ENCODE data around the gene RNF38. TPM values are rescaled to one million over a fixed set of nuclear protein-coding genes. Genes with fewer than 3 reads are reported as not detected.
A peak's percentile ranks its signal among the peaks of the same experiment; 100 is the strongest.

The RNF38 gene
- total and polyA plus RNA-seq, 2 experiments from 2014 or later: 13.7 to 61.9 TPM

DNA sequence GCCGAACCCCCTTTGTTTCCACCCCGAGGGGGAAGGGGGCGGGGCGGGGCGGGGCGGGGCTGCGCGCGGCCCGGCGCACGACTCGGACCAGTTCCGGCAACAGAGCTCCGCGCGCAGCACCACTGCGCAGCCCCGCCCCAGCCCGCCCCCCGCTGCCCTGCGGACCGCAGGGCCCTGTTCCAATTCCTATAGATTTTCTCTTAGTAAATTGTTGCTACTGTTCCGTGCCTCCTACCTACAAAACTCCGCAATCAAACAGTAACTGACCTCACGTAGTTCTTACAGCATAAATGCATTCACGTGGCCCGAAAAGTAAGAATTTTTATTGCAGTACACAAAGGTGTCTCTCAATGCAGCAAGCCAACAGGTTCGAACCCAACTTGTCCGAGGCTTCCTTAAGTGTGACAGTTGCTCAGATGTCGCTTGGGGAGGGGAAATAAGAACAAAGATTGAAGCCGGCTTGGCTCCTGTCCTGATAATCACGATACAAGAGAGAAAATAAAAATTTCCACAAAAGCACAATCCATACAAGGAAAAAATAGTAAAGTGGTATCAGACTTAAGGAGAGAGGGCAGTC lies 1.2 kb upstream of the RNF38 start (continued):
- TF ChIP-seq, protein P1, sequence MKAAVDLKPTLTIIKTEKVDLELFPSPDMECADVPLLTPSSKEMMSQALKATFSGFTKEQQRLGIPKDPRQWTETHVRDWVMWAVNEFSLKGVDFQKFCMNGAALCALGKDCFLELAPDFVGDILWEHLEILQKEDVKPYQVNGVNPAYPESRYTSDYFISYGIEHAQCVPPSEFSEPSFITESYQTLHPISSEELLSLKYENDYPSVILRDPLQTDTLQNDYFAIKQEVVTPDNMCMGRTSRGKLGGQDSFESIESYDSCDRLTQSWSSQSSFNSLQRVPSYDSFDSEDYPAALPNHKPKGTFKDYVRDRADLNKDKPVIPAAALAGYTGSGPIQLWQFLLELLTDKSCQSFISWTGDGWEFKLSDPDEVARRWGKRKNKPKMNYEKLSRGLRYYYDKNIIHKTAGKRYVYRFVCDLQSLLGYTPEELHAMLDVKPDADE (IDR thresholded peaks at IDR 0.05): no peak
- TF ChIP-seq STAT1 (IDR thresholded peaks at IDR 0.05; ENCODE audit: unreplicated experiment): no peak

DNA sequence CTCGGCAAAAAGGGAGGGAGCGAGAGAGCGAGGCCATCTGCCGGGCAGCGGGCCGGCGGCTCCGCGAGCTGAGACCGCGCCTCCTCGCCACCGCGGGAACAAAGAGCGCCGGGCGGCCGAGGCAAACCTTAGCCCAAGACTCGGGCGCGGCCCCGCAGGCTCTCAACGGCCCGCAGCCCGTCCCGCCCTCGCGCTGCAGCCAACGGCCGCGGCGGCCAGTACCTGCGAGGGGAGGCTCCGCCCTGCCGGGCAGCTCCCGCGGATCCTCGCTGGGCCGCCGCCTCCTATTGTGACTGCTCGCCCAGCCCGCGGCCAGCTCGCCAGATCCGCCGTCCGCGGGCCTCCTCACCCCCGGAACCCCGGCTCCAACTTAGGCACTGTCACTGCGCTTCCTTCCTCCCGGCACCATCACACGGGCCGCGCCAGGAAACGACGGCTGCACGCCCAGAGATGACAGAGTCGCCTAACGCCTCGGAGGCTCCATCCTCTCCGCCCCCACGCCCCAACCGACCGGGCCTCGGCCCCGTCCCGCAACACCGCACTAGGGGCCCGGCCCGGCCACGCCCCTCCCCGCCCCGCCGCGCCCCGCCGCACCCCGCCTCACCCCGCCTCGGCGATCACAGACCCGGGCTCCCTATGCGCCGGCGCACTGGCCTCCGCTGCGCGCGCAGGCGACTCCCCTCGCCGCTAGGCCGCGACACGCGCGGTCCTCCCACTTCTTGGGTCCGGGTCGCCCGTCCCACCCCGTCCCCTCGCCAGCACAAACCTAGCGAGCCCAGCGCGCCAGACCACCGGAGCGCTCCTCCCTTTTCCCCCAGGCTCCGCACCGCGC lies 479 bp upstream of the RNF38 start:
- H3K4me1 ChIP-seq (ENCODE audit: insufficient read depth): peaks cover 31% of the 10 kb centered on the region
- no peak overlapping the region for H2AFZ ChIP-seq

DNA sequence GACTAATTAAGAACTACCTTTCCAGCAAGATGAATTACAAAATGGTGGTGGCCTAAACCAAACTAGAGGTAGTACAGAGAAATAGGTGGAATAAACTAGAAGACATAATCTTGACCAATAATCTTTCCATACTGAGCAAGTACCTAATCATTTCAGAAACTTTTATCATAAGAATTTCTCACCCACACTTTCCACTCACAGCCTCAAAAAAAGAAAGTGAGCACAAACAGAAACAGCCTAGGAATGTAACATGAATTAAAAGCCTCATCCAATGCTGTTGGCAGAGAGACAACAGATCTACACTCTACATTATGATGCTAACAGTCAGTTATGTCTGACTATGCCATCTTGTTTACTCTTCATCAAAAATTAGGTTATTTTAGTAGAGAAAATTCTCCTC lies 1.3 kb downstream of the RNF38 start:
- H3K4me1 ChIP-seq (ENCODE audit: insufficient read depth): peaks cover 35% of the 10 kb centered on the region
- H3K36me3 Mint-ChIP-seq (ENCODE audit: low read depth): peaks cover 7% of the 10 kb centered on the region; the same call in 2 of the 3 replicates
- peaks cover 10% of the 10 kb centered on the region; the same call in 1 of the 2 replicates for H3F3A ChIP-seq (replicated peaks; ENCODE audit: low read depth)
- H3K4me3 ChIP-seq: peak overlapping the region; percentile 70
- H3K27me3 Mint-ChIP-seq (ENCODE audit: insufficient read depth, low read depth, poor library complexity): peaks cover 15% of the 10 kb centered on the region
- H3K27ac Mint-ChIP-seq: no peak overlapping the region; the same call in 1 of the 2 replicates
- H3K36me3 ChIP-seq (ENCODE audit: insufficient read depth): no peaks in the 10 kb centered on the region
- no peaks in the 10 kb centered on the region for H3K27me3 ChIP-seq (ENCODE audit: insufficient read depth)
- H3K9me2 ChIP-seq (ENCODE audit: insufficient read depth): no peaks in the 10 kb centered on the region
- H3K9me3 Mint-ChIP-seq: no peaks in the 10 kb centered on the region
- H4K20me1 ChIP-seq (replicated peaks; ENCODE audit: insufficient read depth): peaks cover 28% of the 10 kb centered on the region
- H3K4me1 Mint-ChIP-seq: peaks cover 28% of the 10 kb centered on the region
- no peak overlapping the region for H2AFZ ChIP-seq
- H3K4me3 Mint-ChIP-seq: peak overlapping the region; percentile 62
- DNase-seq (ENCODE audit: low spot score): no peak
- no peak overlapping the region for H3K27ac ChIP-seq (ENCODE audit: low read depth)
- no peak for ATAC-seq
- peaks cover 87% of the 10 kb centered on the region for H3K79me2 ChIP-seq (replicated peaks; ENCODE audit: insufficient read depth)
- peak overlapping the region; percentile 80 for H3K4me2 ChIP-seq
- no peak for TF ChIP-seq POLR2AphosphoS5 (IDR thresholded peaks at IDR 0.05; ENCODE audit: low read depth)
- TF ChIP-seq ZNF114 (CRISPR knock-in tag; IDR thresholded peaks at IDR 0.05): no peak
- no peak for TF ChIP-seq STAT1 (IDR thresholded peaks at IDR 0.05; ENCODE audit: unreplicated experiment)
- no peak for TF ChIP-seq NANOG (IDR thresholded peaks at IDR 0.05; ENCODE audit: borderline replicate concordance)
- TF ChIP-seq JUNB (IDR thresholded peaks at IDR 0.05; ENCODE audit: unreplicated experiment): no peak
- TF ChIP-seq, protein P2, sequence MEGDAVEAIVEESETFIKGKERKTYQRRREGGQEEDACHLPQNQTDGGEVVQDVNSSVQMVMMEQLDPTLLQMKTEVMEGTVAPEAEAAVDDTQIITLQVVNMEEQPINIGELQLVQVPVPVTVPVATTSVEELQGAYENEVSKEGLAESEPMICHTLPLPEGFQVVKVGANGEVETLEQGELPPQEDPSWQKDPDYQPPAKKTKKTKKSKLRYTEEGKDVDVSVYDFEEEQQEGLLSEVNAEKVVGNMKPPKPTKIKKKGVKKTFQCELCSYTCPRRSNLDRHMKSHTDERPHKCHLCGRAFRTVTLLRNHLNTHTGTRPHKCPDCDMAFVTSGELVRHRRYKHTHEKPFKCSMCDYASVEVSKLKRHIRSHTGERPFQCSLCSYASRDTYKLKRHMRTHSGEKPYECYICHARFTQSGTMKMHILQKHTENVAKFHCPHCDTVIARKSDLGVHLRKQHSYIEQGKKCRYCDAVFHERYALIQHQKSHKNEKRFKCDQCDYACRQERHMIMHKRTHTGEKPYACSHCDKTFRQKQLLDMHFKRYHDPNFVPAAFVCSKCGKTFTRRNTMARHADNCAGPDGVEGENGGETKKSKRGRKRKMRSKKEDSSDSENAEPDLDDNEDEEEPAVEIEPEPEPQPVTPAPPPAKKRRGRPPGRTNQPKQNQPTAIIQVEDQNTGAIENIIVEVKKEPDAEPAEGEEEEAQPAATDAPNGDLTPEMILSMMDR (conservative IDR thresholded peaks at IDR 0.05; ENCODE audit: low read depth in 2 of 2): no peak
- TF ChIP-seq ZNF331 (CRISPR knock-in tag; IDR thresholded peaks at IDR 0.05; ENCODE audit: low read depth): no peak
- TF ChIP-seq EZH2phosphoT487 (IDR thresholded peaks at IDR 0.05; ENCODE audit: unreplicated experiment): no peak
- TF ChIP-seq CREB1 (CRISPR knock-in tag; IDR thresholded peaks at IDR 0.05; ENCODE audit: low read depth): no peak
- no peak for TF ChIP-seq EZH2 (IDR thresholded peaks at IDR 0.05; ENCODE audit: low read depth, unreplicated experiment)
- TF ChIP-seq, protein P1 (IDR thresholded peaks at IDR 0.05): no peak

More for the DNA sequence above, 479 bp upstream of the RNF38 start:
- Mint-ChIP-seq H3K27ac (peak overlapping the region; percentile 99), H3K9me3 (0 out of 3 replicates have a peak, but pooled peaks cover 3% of the 10 kb centered on the region), H3K4me3 (peak overlapping the region; percentile 97), H3K4me1 (peaks cover 27% of the 10 kb centered on the region), H3K36me3 (ENCODE audit: low read depth) (peaks cover 8% of the 10 kb centered on the region; the same call in 2 of the 3 replicates), H3K27me3 (ENCODE audit: insufficient read depth, low read depth, poor library complexity) (peaks cover 15% of the 10 kb centered on the region)
- H3F3A ChIP-seq (replicated peaks; ENCODE audit: low read depth): peaks cover 10% of the 10 kb centered on the region; the same call in 1 of the 2 replicates
- H4K20me1 ChIP-seq (replicated peaks; ENCODE audit: insufficient read depth): peaks cover 19% of the 10 kb centered on the region
- peak overlapping the region; percentile 87 for H3K27ac ChIP-seq (ENCODE audit: low read depth)
- TF ChIP-seq POLR2AphosphoS5 (IDR thresholded peaks at IDR 0.05; ENCODE audit: low read depth) (peak; percentile 43), ZNF331 (CRISPR knock-in tag; IDR thresholded peaks at IDR 0.05; ENCODE audit: low read depth) (no peak), EZH2 (IDR thresholded peaks at IDR 0.05; ENCODE audit: low read depth, unreplicated experiment) (no peak)
- TF ChIP-seq, protein P2 (conservative IDR thresholded peaks at IDR 0.05; ENCODE audit: low read depth in 2 of 2): 0 out of 4 replicates have a peak, but pooled peaks of 1 of the 2 experiments have one; percentile 3
- no peaks in the 10 kb centered on the region for H3K9me2 ChIP-seq (ENCODE audit: insufficient read depth)
- no peaks in the 10 kb centered on the region for H3K36me3 ChIP-seq (ENCODE audit: insufficient read depth)
- DNase-seq (ENCODE audit: low spot score): peak; percentile 88
- H3K27me3 ChIP-seq (ENCODE audit: insufficient read depth): no peaks in the 10 kb centered on the region
- peak overlapping the region; percentile 70 for H3K4me3 ChIP-seq
- peak; percentile 84 for ATAC-seq
- H3K4me2 ChIP-seq: peak overlapping the region; percentile 80
- peaks cover 87% of the 10 kb centered on the region for H3K79me2 ChIP-seq (replicated peaks; ENCODE audit: insufficient read depth)

Data from GM23338 (cell line).